Sigmoid colon (tissue), 4 donors: ENCODE measurements around the gene SORCS2.

ENCODE experiments used
- EP300 ChIP-seq, 4 donors: sonication (generic); formaldehyde crosslinking; IDR thresholded peaks; one replicate each; pipeline ENCODE4 v1.6.1; 2017; ENCODE audit warnings: antibody characterized with exemption in 4 of 4
- POLR2A ChIP-seq, 2 donors: fragments of 450-650 bp; IDR thresholded peaks; one replicate each; pipeline ENCODE4 v1.6.1; 2016; ENCODE audit warnings: antibody characterized with exemption in 2 of 2, mild to moderate bottlenecking in 2 of 2, moderate library complexity in 2 of 2
- POLR2AphosphoS5 ChIP-seq, 4 donors: sonication (generic); formaldehyde crosslinking; IDR thresholded peaks; one replicate each; pipeline ENCODE4 v1.6.1; 2017; ENCODE audit warnings: antibody characterized with exemption in 4 of 4
- TF ChIP-seq, protein P1 (sequence below), 4 experiments: fragments of 450-650 bp in 3 of 4; fragments of 200-600 bp in 1 of 4; IDR thresholded peaks; one replicate each; pipeline ENCODE4 v1.5.1; 2016 to 2019; ENCODE audit warnings: antibody characterized with exemption in 4 of 4, mild to moderate bottlenecking in 3 of 4, moderate library complexity in 2 of 4

DNA sequence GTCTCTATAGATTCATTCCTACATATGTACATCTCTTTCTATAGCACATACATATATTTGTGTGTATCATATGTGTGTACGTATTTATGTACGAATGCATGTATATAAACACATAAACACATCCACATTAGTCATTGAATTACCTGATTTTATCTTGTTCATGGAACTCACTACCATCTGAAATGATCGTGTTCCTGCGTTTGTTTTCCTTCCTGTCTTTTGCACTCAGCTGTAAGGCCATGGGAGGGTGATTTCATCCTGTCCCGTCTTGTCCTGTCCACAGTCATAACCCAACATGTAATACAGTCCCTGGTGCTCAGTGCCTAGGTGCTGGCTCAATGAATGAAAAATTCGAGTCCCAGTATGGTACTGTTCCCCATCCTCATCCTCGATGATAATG is 434.2 kb downstream of the SORCS2 start:
- TF ChIP-seq POLR2A (IDR thresholded peaks at IDR 0.05) (no peak), EP300 (IDR thresholded peaks at IDR 0.05) (no peak), POLR2AphosphoS5 (IDR thresholded peaks at IDR 0.05) (no peak)
- TF ChIP-seq, protein P1, sequence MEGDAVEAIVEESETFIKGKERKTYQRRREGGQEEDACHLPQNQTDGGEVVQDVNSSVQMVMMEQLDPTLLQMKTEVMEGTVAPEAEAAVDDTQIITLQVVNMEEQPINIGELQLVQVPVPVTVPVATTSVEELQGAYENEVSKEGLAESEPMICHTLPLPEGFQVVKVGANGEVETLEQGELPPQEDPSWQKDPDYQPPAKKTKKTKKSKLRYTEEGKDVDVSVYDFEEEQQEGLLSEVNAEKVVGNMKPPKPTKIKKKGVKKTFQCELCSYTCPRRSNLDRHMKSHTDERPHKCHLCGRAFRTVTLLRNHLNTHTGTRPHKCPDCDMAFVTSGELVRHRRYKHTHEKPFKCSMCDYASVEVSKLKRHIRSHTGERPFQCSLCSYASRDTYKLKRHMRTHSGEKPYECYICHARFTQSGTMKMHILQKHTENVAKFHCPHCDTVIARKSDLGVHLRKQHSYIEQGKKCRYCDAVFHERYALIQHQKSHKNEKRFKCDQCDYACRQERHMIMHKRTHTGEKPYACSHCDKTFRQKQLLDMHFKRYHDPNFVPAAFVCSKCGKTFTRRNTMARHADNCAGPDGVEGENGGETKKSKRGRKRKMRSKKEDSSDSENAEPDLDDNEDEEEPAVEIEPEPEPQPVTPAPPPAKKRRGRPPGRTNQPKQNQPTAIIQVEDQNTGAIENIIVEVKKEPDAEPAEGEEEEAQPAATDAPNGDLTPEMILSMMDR (IDR thresholded peaks at IDR 0.05) = no peak
